A549 treated with Mapracorat at 1 μM for 4 hours (cell line): ENCODE data around the gene EPHA5. TPM values are rescaled to one million over a fixed set of nuclear protein-coding genes. Genes with fewer than 3 reads are reported as not detected.

Source experiments
- total RNA-seq: library from RNA; stranded (reverse); fragments of 200-300 nt; extraction: Qiagen RNA extraction; gene quantifications from 5 replicates; pipeline ENCODE4 v1.2.3, GENCODE V29; 2022

The EPHA5 gene
- total RNA-seq, result 0.17 to 0.45 TPM (median 0.36 TPM) in 5 replicates

GRCh38 chr4:65670331-65671031 lies at the start of gene EPHA5:
Gene EPHA5, minus strand, starts transcription at chr4:65670489. Its CDS starts 747 bp downstream, at chr4:65669742.

